Panc1 (cell line): Measurements from ENCODE around the gene PPOX. TPM values are rescaled to one million over a fixed set of nuclear protein-coding genes. Genes with fewer than 3 reads are reported as not detected.

Source experiments
- ATAC-seq: fragments of 200-7000 bp; cut with Tn5 transposase; 2 replicates; pipeline ENCODE4 v1.9.1; 2020; ENCODE audit warnings: mild to moderate bottlenecking, moderate library complexity
- BruUV-seq: library from RNA; stranded (reverse); fragments of 400-500 nt; replicated peaks from 2 replicates; lab custom pipeline; 2021; lab: Mats Ljungman, UMichigan
- CTCF ChIA-PET: fragments of 300-600 bp; sonication (Branson Sonifier 250); formaldehyde crosslinking; loops from one replicate; lab custom pipeline; 2022; ENCODE audit warnings: antibody characterized with exemption; lab: Charles Lee
- POLR2A ChIA-PET: fragments of 300-600 bp; sonication (Branson Sonifier 250); formaldehyde crosslinking; loops from one replicate; lab custom pipeline; 2022; ENCODE audit warnings: antibody characterized with exemption; lab: Charles Lee
- DNase-seq: peaks from one replicate; pipeline ENCODE4 v3.0.0-alpha.2; 2010; ENCODE audit warnings: low read depth, low spot score
- H3K27ac ChIP-seq: 2 replicates; pipeline ENCODE4 v1.5.1; 2011; ENCODE audit warnings: mild to moderate bottlenecking, low read length, inconsistent platforms
- H3K27me3 ChIP-seq: fragments of 200-500 bp; sonication (Bioruptor generic); 2 replicates; pipeline ENCODE4 v1.6.0; 2014; ENCODE audit warnings: low read length, inconsistent platforms; ENCODE audit not compliant: control insufficient read depth, insufficient read depth
- H3K36me3 ChIP-seq: fragments of 200-500 bp; sonication (Bioruptor generic); 2 replicates; pipeline ENCODE4 v1.5.1; 2014; ENCODE audit warnings: inconsistent platforms, mild to moderate bottlenecking, low read length, moderate library complexity; ENCODE audit not compliant: control insufficient read depth, insufficient read depth
- H3K4me1 ChIP-seq: 2 replicates; pipeline ENCODE4 v1.5.1; 2011; ENCODE audit warnings: inconsistent platforms, mild to moderate bottlenecking, low read length, moderate library complexity; ENCODE audit not compliant: control insufficient read depth, insufficient read depth
- H3K4me3 ChIP-seq, 2 experiments: 2 replicates each; pipeline ENCODE4 v1.5.1; 2011 to 2012; ENCODE audit warnings: low read depth in 2 of 2, low read length in 2 of 2, mild to moderate bottlenecking in 2 of 2, inconsistent platforms in 1 of 2, moderate library complexity in 1 of 2
- H3K9me3 ChIP-seq: fragments of 200-500 bp; sonication (Bioruptor generic); 2 replicates; pipeline ENCODE4 v1.5.1; 2014; ENCODE audit warnings: low read depth, mild to moderate bottlenecking, inconsistent platforms, low read length, moderate library complexity; ENCODE audit not compliant: control insufficient read depth, insufficient read depth
- TCF7L2 ChIP-seq: IDR thresholded peaks from 2 replicates; pipeline ENCODE4 v1.6.1; 2011; ENCODE audit warnings: mild to moderate bottlenecking, low read depth, low read length, inconsistent platforms
- in situ Hi-C: cut with HindIII; loops from 2 replicates; pipeline ENCODE4 v1.10.0; 2016; ENCODE audit warnings: low sequenced_read_pairs, low pct_unique_long_range_greater_than_20kb
- intact Hi-C: fragments of 100-400 bp; cut with micrococcal nuclease; formaldehyde crosslinking; loops from one replicate; pipeline ENCODE4 v1.10.0; 2022; ENCODE audit not compliant: unreplicated experiment
- total RNA-seq: library from RNA; stranded (reverse); gene quantifications from one replicate; pipeline ENCODE4 v1.2.1, GENCODE V29; 2021; ENCODE audit not compliant: unreplicated experiment
- TF ChIP-seq, protein P1 (sequence below): fragments of 450-650 bp; IDR thresholded peaks from 2 replicates; pipeline ENCODE4 v1.5.1; 2017; ENCODE audit warnings: mild to moderate bottlenecking

PPOX gene
- total RNA-seq, 1 experiment from 2014 or later: 20.6 TPM

DNA sequence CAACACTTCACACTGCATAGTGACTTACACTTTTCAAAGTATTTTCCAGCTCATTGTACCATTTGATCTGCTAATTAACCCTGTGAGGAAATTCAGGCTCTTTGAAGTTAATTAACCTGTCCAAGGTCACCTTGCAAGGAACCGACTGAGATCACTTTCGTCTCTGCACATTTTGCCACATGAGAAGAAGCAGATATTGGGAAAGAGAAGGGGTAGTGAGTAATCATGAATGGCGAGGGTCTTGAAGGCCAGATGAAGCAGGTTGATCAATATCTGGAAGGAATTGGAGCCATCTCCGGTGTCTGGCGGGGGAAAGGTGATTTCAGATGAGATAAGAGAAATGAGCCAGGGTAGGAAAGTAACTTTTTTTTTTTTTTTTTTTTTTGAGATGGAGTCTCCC lies 53.8 kb downstream of the PPOX start:
- no peaks in the 10 kb centered on the region for H3K36me3 ChIP-seq
- H3K27ac ChIP-seq: no peak overlapping the region
- ATAC-seq: no peak
- no peaks in the 10 kb centered on the region for H3K9me3 ChIP-seq
- in situ Hi-C loops (loop anchor here (25.0 kb wide), 1 partner anchor 167 kb away; no protein-coding TSS in a partner anchor), intact Hi-C loops (no loop called here)
- no peaks in the 10 kb centered on the region for H3K27me3 ChIP-seq
- no TSS peak for BruUV-seq
- H3K4me3 ChIP-seq: no peak overlapping the region
- no peak for DNase-seq
- TF ChIP-seq, protein P1, sequence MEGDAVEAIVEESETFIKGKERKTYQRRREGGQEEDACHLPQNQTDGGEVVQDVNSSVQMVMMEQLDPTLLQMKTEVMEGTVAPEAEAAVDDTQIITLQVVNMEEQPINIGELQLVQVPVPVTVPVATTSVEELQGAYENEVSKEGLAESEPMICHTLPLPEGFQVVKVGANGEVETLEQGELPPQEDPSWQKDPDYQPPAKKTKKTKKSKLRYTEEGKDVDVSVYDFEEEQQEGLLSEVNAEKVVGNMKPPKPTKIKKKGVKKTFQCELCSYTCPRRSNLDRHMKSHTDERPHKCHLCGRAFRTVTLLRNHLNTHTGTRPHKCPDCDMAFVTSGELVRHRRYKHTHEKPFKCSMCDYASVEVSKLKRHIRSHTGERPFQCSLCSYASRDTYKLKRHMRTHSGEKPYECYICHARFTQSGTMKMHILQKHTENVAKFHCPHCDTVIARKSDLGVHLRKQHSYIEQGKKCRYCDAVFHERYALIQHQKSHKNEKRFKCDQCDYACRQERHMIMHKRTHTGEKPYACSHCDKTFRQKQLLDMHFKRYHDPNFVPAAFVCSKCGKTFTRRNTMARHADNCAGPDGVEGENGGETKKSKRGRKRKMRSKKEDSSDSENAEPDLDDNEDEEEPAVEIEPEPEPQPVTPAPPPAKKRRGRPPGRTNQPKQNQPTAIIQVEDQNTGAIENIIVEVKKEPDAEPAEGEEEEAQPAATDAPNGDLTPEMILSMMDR: no peak
- TF ChIP-seq TCF7L2: no peak
- ChIA-PET POLR2A (interaction anchor here (0.6 kb wide), 1 partner anchor 12 kb away, joined by 8 read pairs; no protein-coding TSS in a partner anchor), CTCF (interaction anchor here (0.7 kb wide), 1 partner anchor 175 kb away, joined by 6 read pairs; no protein-coding TSS in a partner anchor)
- H3K4me1 ChIP-seq: no peaks in the 10 kb centered on the region

Other genes with a start within 250 kb of the PPOX start
- gene ITLN2, start 211.6 kb upstream of the PPOX start, total RNA-seq: not detected
- gene F11R, start 145.3 kb upstream of the PPOX start, total RNA-seq: 63.0 TPM
- 20.1 TPM for gene TSTD1, start 127.5 kb upstream of the PPOX start, total RNA-seq
- 57.7 TPM for gene USF1, start 120.4 kb upstream of the PPOX start, total RNA-seq
- gene ARHGAP30, start 96.5 kb upstream of the PPOX start, total RNA-seq: 0.36 TPM
- gene NECTIN4, start 76.9 kb upstream of the PPOX start, total RNA-seq: not detected
- gene KLHDC9, start 68.1 kb upstream of the PPOX start, total RNA-seq: 7.6 TPM
- gene PFDN2, start 48.4 kb upstream of the PPOX start, total RNA-seq: 98.6 TPM
- gene NIT1, start 48.3 kb upstream of the PPOX start, total RNA-seq: 31.3 TPM
- 42.5 TPM for gene DEDD, start 33.8 kb upstream of the PPOX start, total RNA-seq
- 127 TPM for gene UFC1, start 12.4 kb upstream of the PPOX start, total RNA-seq
- 41.9 TPM for gene USP21, start 6.9 kb upstream of the PPOX start, total RNA-seq
- 28.6 TPM for gene B4GALT3, start 11.1 kb downstream of the PPOX start, total RNA-seq
- 0.26 TPM for gene ADAMTS4, start 32.6 kb downstream of the PPOX start, total RNA-seq
- 94.9 TPM for gene NDUFS2, start 35.9 kb downstream of the PPOX start, total RNA-seq
- gene FCER1G, start 48.9 kb downstream of the PPOX start, total RNA-seq: 0.77 TPM
- 1.4 TPM for gene APOA2, start 57.2 kb downstream of the PPOX start, total RNA-seq
- 9.2 TPM for gene TOMM40L, start 59.6 kb downstream of the PPOX start, total RNA-seq
- not detected for gene NR1I3, start 71.8 kb downstream of the PPOX start, total RNA-seq
- gene PCP4L1, start 92.3 kb downstream of the PPOX start, total RNA-seq: not detected
- not detected for gene MPZ, start 143.5 kb downstream of the PPOX start, total RNA-seq
- 221 TPM for gene SDHC, start 148.0 kb downstream of the PPOX start, total RNA-seq
- gene CFAP126, start 201.4 kb downstream of the PPOX start, total RNA-seq: not detected